Type B pancreatic cell (in vitro differentiated cells): ENCODE results near the gene RBM46. TPM values are rescaled to one million over a fixed set of nuclear protein-coding genes. Genes with fewer than 3 reads are reported as not detected.

Experiments
- DNase-seq: peaks from one replicate; pipeline ENCODE4 v3.0.0; 2021; ENCODE audit warnings: mixed read lengths; ENCODE audit not compliant: unreplicated experiment; ENCODE audit errors: extremely low spot score
- H3K27ac Mint-ChIP-seq: 2 replicates; pipeline ENCODE4 v1.8.0; 2021; ENCODE audit warnings: mild to moderate bottlenecking, mixed read lengths
- H3K27me3 Mint-ChIP-seq: 2 replicates; pipeline ENCODE4 v1.8.0; 2021; ENCODE audit warnings: mixed read lengths
- H3K36me3 Mint-ChIP-seq: 2 replicates; pipeline ENCODE4 v1.8.0; 2021; ENCODE audit warnings: mixed read lengths
- H3K4me1 Mint-ChIP-seq: one replicate; pipeline ENCODE4 v1.8.0; 2021; ENCODE audit warnings: mixed read lengths; ENCODE audit not compliant: unreplicated experiment
- H3K4me3 Mint-ChIP-seq: 2 replicates; pipeline ENCODE4 v1.8.0; 2021; ENCODE audit warnings: mild to moderate bottlenecking, mixed read lengths
- H3K9me3 Mint-ChIP-seq: 2 replicates; pipeline ENCODE4 v1.8.0; 2021; ENCODE audit warnings: mixed read lengths
- total RNA-seq: library from RNA; stranded (reverse); gene quantifications from 2 replicates; pipeline ENCODE4 v1.2.1, GENCODE V29; 2021; ENCODE audit warnings: low replicate concordance
- TF ChIP-seq, protein P1 (sequence below): fragments of 200-600 bp; sonication (generic); conservative IDR thresholded peaks from 2 replicates; pipeline ENCODE4 v1.5.0; 2021; ENCODE audit warnings: antibody characterized with exemption, mild to moderate bottlenecking

The RBM46 gene
- total RNA-seq, 1 donor from 2014 or later = 0.24 TPM

DNA sequence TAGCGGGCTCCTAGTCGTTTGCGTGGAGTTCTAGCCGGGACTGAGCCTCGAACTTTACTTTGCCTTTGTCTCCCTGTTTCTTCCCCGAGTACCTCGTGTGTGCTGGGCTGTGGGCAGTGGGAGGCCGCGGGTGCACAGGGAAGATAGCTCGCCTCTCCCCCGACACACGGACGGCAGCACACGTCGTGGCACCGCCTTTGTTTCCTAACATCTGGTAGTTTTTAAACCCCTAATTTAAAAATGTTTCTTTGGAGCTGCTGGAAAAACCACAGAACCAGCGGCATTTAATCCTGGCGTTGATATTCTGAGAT is 866 bp downstream of the RBM46 start:
- H3K4me3 Mint-ChIP-seq = no peak overlapping the region
- H3K9me3 Mint-ChIP-seq = no peaks in the 10 kb centered on the region
- no peak for DNase-seq
- H3K27ac Mint-ChIP-seq = no peak overlapping the region
- peaks cover 23% of the 10 kb centered on the region for H3K27me3 Mint-ChIP-seq
- no peaks in the 10 kb centered on the region for H3K4me1 Mint-ChIP-seq
- TF ChIP-seq, protein P1, sequence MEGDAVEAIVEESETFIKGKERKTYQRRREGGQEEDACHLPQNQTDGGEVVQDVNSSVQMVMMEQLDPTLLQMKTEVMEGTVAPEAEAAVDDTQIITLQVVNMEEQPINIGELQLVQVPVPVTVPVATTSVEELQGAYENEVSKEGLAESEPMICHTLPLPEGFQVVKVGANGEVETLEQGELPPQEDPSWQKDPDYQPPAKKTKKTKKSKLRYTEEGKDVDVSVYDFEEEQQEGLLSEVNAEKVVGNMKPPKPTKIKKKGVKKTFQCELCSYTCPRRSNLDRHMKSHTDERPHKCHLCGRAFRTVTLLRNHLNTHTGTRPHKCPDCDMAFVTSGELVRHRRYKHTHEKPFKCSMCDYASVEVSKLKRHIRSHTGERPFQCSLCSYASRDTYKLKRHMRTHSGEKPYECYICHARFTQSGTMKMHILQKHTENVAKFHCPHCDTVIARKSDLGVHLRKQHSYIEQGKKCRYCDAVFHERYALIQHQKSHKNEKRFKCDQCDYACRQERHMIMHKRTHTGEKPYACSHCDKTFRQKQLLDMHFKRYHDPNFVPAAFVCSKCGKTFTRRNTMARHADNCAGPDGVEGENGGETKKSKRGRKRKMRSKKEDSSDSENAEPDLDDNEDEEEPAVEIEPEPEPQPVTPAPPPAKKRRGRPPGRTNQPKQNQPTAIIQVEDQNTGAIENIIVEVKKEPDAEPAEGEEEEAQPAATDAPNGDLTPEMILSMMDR = no peak
- H3K36me3 Mint-ChIP-seq = no peaks in the 10 kb centered on the region

DNA sequence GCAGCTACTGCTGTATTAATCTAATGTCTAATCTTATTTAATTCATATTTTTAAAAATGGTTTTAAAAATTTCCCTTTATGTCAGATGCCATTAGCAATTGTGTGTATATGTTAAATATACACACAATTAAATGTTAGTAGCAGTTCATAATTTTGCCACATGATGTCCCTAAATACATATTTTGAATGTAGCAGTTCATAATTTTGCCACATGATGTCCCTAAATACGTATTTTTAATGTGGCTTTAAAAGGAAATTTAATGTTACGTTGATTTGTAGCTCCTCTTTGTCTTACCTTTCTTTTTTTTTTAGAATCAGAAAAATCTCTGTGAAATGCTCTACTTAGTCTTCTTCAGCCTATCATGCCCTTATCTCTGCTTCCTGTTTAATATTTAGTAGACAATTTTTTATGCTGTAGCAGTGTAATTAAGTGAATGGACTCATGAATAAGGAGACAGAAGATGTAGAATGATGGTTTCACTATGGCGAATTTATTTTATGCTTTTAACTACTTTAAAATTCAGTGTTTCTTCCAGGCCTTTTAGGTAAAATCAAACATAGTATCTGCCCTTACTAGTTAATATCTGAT is 26.1 kb downstream of the RBM46 start:
- TF ChIP-seq, protein P1 = peak; percentile 78
- Mint-ChIP-seq H3K36me3 (no peaks in the 10 kb centered on the region), H3K4me3 (no peak overlapping the region), H3K4me1 (no peaks in the 10 kb centered on the region), H3K27me3 (no peaks in the 10 kb centered on the region), H3K27ac (no peak overlapping the region), H3K9me3 (no peaks in the 10 kb centered on the region)
- no peak for DNase-seq

DNA sequence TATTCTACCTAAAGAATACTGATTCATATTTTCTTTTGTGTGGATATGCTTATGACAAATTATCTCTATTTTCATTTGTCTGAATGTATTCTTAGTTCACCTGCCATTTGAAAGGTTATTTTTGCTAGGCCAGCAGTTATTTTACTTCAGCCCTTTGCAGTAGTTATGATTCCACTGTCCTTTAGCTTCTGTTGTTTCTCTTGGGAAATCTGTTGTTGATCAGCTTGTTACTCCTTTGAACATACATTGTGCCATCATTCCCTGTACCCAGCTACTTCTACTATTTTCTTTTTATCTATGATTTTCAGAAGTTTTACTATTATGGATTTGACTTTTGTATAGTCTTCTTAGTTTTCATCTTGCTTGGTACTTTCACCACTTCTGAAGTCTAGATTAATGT is 37.2 kb downstream of the RBM46 start:
- Mint-ChIP-seq H3K4me1 (no peaks in the 10 kb centered on the region), H3K9me3 (no peaks in the 10 kb centered on the region), H3K4me3 (no peak overlapping the region), H3K27ac (no peak overlapping the region), H3K36me3 (no peaks in the 10 kb centered on the region), H3K27me3 (no peaks in the 10 kb centered on the region)
- DNase-seq = no peak
- TF ChIP-seq, protein P1 = no peak

DNA sequence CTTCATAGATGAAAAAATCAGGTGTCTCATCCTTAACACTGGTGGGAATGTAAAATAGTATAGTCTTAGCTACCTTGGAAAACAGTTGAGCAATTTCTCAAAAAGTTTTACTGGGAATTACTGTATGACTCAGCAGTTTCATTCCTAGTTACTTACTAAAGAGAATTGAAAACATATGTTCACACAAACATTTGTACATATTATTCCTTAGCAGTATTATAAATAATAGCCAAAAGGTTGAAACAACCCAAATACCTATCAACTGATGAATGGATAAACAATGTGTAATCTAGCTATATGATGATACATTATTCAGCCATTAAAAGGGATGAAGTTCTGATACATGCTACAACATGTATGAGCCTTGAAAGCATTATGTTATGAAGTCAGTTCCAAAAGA is 41.7 kb downstream of the RBM46 start:
- Mint-ChIP-seq H3K36me3 (no peaks in the 10 kb centered on the region), H3K27me3 (no peaks in the 10 kb centered on the region), H3K4me3 (no peak overlapping the region), H3K4me1 (no peaks in the 10 kb centered on the region), H3K9me3 (no peaks in the 10 kb centered on the region), H3K27ac (no peak overlapping the region)
- TF ChIP-seq, protein P1 = no peak
- DNase-seq = no peak

DNA sequence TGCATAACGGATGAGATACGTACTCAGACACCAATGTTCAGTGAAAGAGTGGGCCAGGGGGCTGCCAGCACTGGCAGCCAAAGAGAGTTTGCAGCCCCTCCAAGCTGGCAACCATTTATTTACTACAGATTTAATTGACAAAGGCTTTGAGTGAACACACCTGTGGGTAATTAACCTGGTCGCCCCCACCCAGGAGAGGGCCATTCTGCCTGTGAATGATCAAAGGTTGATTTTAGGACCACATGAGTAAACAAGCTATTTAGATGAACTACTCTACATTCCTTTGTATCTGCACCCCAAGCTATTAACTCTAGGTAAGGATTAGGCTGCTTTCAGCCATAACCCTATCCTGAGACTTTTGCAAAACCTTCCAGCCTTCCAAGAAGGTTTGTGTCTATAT is 55.0 kb downstream of the RBM46 start:
- peaks cover 3% of the 10 kb centered on the region for H3K27me3 Mint-ChIP-seq
- H3K4me3 Mint-ChIP-seq = no peak overlapping the region
- TF ChIP-seq, protein P1 = no peak
- H3K9me3 Mint-ChIP-seq = peaks cover 7% of the 10 kb centered on the region
- no peak for DNase-seq
- H3K36me3 Mint-ChIP-seq = no peaks in the 10 kb centered on the region
- no peak overlapping the region for H3K27ac Mint-ChIP-seq
- peaks cover 6% of the 10 kb centered on the region for H3K4me1 Mint-ChIP-seq

DNA sequence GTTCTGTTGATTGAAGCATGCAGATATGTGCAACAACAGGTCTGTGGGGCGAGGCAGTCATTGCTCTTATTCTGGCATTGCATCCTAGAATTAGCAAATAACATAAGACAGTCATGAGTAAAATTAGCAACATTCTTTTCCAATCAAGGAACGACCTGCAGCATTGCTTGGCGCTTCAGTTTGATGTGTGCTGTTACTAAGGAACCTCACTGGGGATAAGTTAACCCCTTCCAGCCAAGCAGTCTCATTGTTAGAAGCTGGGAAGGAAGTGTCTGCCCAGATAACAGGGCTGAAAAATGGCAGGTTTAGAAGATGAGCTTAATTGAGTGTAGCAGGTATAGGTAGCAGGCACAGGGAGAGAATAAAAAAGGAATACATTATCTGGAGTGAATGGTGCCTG is 55.4 kb downstream of the RBM46 start:
- Mint-ChIP-seq H3K27ac (no peak overlapping the region), H3K9me3 (peaks cover 7% of the 10 kb centered on the region), H3K36me3 (no peaks in the 10 kb centered on the region), H3K4me1 (peaks cover 6% of the 10 kb centered on the region), H3K27me3 (peaks cover 3% of the 10 kb centered on the region), H3K4me3 (no peak overlapping the region)
- TF ChIP-seq, protein P1 = no peak
- DNase-seq = no peak
